ENCODE results near the gene WSB2.
"Not testable (repeated sequence)": the region's sequence is repeated elsewhere in the genome, so short reads cannot be mapped to it uniquely, and the experiment has no call there.

WSB2 gene

DNA sequence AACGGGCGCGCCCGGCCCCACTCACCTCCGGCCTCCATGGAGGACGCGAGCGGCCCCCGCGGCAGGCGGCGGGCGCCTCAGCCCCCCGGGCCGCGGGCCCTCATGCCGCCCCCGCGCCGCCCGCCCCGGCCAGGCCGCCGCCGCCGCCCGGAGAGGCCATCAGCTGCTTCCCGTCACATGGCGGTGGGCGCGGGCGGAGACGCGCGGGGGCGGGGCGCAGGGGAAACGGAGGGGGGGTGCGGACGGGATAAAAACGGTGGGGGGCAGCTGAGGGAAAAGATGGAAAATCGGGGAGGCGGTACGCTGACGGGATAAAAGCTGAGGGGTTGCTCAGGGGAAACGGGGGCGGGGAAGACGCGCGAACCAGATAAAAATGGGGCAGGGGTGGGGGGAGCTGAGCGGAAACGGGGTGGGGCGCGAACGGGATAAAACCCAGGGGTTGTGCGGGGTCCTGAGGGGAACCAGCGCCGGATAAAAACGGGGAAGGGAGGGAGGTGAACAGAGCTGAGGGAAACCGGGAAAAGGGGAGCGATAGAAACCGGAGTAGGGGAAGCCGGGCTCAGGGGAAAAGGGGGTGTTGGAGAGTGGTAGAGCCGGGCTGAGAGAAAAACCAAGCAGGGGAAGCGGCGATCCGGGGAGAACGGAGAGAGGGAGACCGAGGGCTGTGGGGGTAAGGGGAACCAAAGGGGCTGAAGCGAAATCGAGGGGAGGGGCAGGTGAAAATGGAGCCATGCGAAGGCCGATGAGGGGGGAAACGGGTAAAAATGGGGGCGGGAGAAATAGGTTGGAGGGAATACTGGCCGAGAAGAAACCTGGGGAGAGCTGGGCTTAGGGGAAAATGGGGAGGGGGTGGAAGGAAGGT, at the start of gene WSB2:
WSB2 (minus strand) TSS at position 169 of the 862 bp plus-strand sequence; CDS start at position 38, 131 bp downstream.
- DNase-seq: peak; percentile 68 to 71

DNA sequence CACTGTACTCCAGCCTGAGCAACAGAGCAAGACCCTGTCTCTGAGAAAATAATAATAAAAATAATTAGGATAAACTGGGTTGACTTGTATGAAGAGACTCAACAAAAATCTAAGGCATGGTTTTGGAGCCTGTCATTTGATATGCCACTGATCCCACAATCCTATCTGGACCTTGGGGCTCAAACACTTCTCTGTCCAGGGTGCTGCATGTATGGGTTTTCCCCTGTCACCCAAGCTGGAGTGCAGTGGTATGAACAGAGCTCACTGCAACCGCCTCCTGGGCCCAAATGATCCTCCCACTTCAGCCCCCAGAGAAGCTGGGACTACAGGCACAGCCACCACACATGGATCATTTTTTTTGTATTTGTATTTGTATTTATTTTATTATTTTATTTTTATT, 48.1 kb upstream of the WSB2 start:
- DNase-seq: no peak

DNA sequence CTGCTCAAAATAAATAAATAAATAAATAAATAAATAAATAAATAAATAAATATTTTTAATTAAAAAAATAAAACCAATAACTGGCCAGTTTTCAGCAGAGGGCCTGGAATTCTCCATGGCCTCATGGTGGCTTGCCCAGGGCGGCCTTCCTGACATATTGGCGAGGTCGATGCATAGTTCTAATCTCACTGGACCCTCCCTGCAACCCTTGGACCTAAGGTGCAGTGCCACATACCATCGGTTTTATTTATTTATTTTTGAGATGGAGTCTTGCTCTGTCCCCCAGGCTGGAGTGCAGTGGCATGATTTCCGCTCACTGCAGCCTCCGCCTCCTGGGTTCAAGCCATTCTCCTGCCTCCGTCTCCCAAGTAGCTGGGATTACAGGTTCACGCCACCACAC, 46.7 kb upstream of the WSB2 start:
- DNase-seq: no peak

DNA sequence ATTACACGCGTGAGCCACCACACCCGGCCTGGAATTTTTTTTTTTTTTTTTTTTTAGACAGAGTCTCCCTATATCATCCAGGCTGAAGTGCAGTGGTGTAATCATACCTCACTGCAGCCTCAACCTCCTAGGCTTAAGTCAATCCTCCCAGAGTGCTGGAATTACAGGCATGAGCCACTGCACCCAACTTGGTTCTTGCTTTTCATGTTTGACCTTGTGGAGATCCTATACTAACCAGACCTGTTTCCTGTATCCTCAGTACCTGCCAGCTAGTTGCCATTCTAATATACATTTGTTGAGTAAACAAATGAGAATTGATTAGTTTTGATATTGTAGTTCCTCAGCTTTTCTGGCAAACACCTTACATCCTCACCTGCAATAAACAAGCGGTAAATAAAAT, 46.0 kb upstream of the WSB2 start:
- DNase-seq: no peak

DNA sequence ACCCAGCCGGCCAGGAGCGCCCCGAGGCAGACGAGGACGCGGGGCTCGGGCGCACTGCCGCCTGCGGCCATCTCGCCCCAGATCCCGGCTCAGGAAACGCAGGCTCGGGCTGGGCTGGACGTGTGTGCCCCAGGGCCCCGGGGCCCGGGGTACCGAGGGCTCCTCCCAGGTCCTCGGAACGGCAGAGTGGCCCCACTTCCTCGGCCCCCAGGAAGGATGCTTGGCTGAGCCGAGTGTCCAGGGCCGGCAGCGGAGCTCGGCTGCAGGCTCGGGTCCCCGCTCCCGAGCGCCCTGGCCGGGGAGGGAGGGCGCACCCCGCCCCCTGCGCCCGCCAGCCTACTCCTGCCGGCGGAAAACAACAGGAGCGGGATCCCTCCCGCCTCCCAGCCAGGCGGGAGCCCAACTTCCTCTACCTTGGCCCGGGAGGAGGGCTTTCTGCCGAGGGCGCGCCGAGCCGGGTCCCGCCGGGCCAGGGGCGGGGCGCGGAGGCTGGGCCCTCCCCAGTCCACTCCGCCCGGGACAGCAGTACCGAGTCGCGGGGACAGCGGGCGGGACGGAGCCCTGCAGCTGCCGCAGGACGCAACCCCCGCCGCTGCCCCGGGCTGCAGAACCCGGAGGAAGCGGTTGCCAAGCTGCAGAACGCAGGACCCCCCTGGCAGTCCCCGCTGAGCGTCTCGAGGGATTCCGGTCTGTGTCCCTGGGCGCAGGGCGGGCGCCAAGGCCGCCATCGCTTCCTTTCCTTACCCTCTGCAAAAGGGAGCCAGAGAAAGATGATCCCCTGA, 42.8 kb upstream of the WSB2 start, which contains the start of gene VSIG10:
VSIG10 (minus strand) TSS at position 411 of the 782 bp plus-strand sequence; CDS start at position 71, 340 bp downstream.
- DNase-seq: peak; percentile 39 to 46

DNA sequence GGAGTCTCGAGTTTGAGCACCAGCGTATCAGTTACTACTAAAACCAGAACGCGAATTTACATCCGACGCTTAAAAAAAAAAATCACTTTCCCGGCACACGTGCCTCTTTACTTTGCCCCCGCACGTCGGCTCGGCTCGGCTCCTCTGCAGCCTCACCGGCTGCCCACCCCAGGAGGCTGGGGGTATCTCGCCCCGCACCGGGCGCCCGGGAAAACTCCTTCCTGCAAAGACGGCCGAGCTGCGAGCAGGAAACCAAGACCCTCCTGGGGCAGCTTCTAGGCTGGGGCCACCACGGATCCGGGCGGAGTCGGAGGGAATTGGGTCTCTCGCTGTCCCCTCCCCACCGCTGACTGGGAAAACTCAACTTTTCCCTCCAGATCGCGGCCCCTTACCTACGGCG, 42.2 kb upstream of the WSB2 start:
- DNase-seq: no peak

DNA sequence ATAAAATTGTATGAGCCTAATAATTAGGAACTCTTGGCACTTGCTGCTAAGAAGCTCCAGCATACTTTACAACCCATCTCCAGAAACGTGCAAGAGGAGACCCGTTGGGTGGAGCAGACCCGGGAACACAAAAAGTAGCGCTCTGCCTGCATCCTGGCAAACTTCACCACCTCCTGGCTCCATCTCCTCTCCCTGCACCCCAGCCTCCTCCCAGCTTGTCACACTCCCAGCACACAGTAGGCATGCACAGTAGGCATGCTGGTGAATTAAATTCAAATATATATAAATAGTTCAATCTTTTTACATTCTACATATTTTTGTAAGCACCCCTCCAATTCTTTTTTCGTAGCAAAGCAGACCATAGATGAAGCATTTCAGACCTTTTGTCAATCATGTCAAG, 41.6 kb upstream of the WSB2 start:
- no peak for DNase-seq

DNA sequence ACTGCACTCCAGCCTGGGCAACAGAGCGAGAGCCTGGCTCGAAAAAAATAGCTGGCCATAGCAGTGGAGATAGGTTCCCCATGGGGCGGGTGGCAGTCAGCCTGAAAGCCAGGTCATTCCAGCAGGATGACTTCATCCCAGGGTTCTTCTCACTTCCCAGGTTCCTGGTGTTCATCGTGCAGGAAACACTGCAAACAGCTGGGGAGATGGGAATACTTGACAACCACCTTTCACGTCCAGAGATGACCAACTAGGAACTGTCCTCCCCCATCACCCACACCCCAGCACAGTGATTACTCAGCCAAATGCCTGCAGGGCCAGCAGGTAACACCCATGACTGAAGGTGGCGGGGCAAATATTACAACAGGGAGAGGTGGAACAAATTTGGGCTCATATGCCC, 41.1 kb upstream of the WSB2 start:
- no peak for DNase-seq

DNA sequence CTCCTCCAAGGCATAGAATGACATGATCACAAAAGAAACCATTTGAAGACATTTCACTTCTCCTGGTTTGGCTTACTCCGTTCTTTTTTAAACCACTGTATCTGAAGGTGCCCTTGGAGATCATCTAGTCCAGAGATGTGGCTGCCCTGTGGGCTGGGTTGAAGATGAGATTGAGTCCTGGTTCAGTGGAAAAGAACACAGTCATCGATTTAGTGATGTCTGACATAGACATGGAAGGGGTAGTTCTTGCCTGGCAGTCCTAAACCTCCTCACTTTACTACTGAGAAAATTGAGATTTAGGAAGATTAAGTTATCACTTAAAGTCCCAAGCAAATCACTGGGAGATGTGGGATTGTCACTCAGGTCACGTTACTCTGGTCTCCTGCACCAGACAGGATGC, 40.1 kb upstream of the WSB2 start:
- no peak for DNase-seq

DNA sequence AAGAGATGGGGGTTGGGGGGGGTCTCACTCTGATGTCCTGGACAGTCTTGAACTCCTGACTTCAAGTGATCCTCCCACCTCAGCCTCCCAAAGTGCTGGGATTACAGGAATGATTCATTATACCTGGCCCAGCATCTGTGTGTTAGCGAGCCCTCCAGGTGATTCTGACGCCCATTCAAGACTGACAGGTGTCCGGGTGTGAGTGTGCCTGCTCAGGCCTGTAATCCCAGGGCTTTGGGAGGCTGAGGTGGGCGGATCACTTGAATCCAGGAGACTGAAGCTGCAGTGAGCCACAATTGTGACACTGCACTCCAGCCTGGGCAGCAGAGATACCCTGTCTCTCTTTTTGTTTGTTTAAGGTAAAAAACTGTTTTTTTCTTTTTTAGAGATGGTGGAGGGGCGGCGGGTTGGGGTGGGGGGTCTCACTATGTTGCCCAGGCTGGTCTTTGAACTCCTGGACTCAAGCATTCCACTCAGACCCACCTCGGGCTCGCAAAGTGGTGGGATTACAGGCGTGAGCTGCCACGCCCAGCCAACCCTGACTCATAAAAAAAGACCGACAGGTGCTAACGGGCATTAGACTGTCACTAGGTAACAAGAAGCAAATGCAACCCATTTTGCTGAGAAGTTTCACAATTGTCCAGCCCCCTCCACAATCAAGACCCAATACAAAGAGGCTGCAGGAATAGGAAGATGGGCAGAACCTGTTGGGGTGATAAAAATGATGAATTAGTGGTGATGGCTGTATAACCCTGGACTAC, 38.1 kb upstream of the WSB2 start:
- no peak for DNase-seq

DNA sequence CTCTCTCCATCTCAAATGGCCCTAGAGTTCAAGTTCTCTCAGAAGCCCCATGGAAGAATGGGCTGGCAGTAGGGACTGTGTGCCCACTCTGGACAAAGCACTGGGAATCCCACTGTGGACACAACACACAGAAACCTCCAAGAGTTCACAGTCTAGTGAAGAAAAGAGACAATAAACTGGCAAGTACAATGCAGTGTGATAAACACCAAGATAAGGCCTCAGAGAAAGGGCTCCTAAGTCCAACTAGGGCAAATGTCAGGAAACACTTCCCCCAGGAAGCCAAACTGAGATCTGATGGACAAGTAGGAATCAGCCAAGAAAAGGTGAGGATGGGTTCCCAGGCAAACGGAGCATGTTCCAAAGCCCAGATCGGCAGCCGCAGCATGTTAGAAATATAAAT, 37.4 kb upstream of the WSB2 start:
- DNase-seq: no peak

DNA sequence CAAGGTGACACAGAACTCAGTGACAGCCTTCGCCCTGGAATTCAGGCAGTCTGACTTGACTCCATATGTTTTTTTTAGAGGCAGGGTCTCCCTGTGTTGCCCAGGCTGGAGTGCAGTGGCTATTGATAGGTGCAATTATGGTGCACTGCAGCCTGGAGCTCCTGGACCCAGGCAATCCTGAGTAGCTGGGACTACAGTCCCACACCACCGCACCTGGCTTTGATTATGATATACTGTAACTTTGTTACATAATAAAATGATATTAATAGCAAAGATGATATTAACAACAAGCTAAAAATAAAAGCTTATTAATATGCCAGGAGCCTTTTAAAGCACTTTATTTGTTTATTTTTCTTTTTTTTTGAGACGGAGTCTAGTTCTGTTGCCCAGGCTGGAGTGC, 33.1 kb upstream of the WSB2 start:
- no peak for DNase-seq

DNA sequence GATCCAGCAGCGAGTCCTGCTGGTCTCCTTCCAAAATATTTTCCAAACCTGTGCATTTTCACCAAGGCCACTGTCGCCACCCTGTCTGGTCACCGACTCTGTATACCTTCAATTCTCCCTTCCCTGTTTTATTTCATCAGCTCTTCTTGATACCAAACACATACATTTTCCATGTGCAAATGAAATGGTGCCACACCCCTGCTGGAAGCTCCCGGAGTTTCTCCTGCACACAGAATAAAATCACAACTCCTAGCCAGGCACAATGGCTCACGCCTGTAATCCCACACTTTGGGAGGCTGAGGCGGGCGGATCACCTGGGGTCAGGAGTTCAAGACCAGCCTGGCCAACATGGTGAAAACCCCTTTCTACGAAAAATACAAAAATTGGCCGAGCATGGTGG, 28.8 kb upstream of the WSB2 start:
- DNase-seq: no peak

DNA sequence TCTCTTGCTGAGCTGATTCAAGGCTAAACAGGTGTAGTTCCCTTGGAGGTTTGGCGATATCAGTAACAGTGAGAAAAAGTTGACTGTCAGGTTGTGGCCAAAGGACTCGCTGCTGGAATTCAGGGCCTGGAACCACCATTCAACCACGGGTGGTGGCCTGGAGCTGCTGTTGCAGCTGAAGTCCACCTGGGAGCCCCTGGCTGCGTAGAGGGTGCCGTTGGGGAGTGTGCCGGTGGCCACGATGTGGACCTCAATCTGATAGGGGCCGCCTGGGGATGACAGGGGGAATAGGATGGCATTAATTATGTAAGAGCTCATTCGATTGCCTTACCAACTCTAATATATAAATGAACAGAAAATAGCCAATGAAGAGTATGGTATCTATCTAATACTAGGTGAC, 21.2 kb upstream of the WSB2 start:
- no peak for DNase-seq

DNA sequence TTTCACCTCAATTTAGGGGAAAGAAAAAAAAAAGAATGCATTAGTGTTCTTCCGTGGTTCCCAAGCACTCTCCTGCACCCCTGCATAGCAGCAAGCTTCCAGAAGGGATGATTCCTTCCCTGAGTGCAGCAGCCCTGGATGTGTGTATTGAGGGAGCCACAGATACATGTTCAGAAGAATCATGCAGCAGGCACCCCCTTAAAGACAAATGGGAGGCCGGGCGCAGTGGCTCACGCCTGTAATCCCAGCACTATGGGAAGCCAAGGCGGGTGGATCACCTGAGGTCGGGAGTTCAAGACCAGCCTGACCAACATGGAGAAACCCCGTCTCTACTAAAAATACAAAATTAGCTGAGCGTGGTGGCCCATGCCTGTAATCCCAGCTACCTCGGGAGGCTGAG, 20.5 kb upstream of the WSB2 start:
- DNase-seq: not testable (repeated sequence)

DNA sequence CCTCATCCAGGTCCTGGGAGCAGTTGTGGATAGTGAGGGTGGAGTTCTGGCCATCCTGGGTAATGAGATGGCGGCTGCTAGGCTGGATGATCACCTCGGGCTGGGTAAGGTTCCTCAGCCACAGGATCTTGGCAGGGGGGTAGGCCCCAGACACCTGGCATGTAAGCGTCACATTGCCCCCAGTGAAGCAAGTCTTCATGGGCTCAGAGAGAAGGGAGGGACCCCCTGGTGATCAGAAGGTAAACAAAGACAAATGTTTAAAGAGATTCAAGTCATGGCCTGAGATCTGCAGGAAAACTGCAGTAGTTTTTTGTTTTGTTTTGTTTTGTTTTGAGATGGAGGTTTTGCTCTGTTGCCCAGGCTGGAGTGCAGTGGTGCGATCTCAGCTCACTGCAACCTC, 12.8 kb upstream of the WSB2 start:
- no peak for DNase-seq

DNA sequence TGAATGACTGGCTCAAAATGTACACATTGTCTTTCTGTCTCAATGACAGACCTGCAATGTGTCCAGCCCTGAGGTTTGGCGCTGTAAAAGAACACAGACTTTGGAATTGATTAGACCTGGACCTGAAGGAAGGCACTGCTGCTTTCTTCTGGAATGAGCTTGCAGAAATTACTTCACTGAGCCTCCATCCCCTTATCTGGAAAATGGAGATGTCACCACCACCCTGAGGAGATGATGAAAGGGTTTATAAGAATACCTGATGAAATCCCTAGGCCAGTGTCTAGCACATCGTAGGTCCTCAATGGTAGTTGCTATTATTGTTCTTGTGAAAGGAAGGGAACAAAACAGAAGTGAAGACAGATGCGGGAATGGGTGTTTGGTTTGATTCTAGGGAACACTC, 9.7 kb upstream of the WSB2 start:
- no peak for DNase-seq

DNA sequence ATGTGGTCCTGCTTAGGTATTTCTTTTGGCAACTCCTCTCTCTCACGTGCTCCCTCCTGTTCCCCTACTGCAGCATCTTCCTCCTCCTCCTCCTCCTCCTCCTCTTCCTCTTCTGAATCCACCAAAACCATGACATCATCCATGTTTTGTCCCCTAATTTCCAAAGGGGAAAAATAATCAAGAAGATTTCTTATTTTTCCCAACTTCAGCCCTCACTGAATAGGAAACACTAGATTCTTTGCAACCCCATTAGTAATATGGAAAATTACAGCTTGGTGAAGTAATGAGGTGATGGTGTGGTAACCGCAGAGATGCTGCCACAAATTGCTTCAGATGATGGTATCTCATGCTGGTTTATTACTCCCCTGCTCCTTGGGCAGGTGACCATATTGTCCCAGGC, 7.5 kb upstream of the WSB2 start:
- no peak for DNase-seq

DNA sequence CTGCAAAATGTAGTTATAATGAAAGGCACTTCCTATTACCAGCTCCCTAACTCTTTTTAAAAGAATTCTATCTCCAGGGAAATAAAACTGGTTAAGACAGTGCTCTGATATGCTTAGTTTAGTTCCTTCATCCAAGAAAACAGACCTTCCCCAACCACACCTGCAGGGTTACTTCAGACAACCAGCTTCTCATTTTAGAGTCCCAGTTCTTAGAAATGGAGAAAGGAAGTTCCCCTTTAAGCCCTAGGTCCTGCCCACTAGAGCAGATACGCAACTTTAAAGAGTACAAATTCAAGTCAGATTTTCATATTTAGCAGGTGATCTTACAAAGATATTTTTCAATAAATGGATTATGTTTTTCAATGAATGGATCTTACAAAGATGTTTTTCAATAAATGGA, 4.4 kb upstream of the WSB2 start:
- no peak for DNase-seq

DNA sequence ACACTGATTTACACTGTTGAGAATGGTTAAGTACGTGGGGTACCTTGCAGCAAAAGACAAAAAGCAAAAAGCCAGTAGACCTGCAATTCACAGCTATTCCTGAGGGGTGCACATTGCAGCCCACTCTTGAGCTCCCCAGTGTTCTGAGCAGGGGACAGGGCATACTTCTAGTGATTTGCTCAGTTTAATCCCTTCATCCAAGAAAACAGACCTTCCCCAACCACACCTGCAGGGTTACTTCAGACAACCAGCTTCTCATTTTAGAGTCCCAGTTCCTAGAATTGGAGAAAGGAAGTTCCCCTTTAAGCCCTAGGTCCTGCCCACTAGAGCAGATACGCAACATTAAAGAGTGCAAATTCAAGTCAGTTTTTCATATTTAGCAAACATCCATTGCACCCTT, 3.6 kb upstream of the WSB2 start:
- peak in 1 of 2 experiments; percentile 39 for DNase-seq

DNA sequence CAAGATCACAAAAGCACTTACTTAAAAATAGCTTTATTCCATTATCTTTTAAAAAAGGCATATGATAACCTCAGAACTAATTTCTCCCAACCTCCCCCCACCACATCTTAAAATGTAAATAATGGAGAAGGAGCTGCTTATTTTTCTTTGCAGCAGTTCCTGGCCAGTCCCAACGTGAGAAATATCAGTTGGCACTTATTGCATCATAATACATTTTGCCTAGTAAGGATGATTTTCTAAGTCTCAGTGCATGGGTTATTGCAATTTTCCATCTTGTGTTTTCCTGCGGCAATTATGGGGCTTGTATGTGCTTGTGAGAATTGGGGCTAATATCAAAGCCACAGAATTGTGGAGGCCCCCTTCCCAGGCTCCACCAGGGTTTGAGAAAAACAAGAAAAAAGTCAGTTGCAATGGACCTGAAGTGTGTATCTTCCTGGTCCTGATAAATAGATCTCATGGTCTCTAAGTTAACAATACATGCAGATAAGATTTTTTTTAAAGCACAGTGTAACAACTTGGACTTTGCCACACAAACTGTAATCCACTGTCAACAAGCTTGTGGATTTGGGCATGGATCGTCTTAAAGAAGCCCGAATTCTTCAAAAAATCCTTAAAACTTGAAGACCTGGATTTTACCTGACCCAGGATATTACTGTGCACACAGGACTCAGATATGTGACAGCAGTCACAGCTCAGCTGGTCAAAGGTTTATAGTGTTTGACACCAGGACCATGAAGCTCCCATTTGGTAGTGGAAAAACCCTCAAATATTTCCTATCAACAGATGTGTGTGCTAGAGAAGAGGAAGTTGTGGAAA, 2.8 kb upstream of the WSB2 start:
- DNase-seq: no peak

Measured in activated T-cell treated with anti-CD3 and anti-CD28 coated beads, Interleukin-2, amount 50 U/mL, for 48 hours (primary cell).